Parathyroid adenoma (tissue), 2 donors: ENCODE results near the gene ARHGEF11.

Experiments used
- H2AFZ ChIP-seq: fragments of 300-600 bp; sonication (generic); one replicate; pipeline ENCODE4 v1.7.0; 2017; ENCODE audit warnings: antibody characterized with exemption, mild to moderate bottlenecking
- H3K27ac ChIP-seq: fragments of 300-600 bp; sonication (generic); one replicate; pipeline ENCODE4 v1.7.0; 2017
- H3K27me3 ChIP-seq: fragments of 300-600 bp; sonication (generic); one replicate; pipeline ENCODE4 v1.7.0; 2017; ENCODE audit warnings: low read length; ENCODE audit not compliant: control insufficient read depth, insufficient read depth
- H3K36me3 ChIP-seq: fragments of 300-600 bp; sonication (generic); one replicate; pipeline ENCODE4 v1.7.0; 2017; ENCODE audit warnings: low read length; ENCODE audit not compliant: control insufficient read depth, insufficient read depth
- H3K4me1 ChIP-seq: fragments of 300-600 bp; sonication (generic); one replicate; pipeline ENCODE4 v1.7.0; 2017; ENCODE audit warnings: control low read depth
- H3K4me2 ChIP-seq: fragments of 300-600 bp; sonication (generic); one replicate; pipeline ENCODE4 v1.7.0; 2017; ENCODE audit warnings: low read length
- H3K4me3 ChIP-seq: fragments of 300-600 bp; sonication (generic); one replicate; pipeline ENCODE4 v1.7.0; 2017; ENCODE audit warnings: low read depth, low read length
- H3K79me2 ChIP-seq: fragments of 300-600 bp; sonication (generic); one replicate; pipeline ENCODE4 v1.7.0; 2017; ENCODE audit warnings: control low read depth
- H3K9ac ChIP-seq: fragments of 300-600 bp; sonication (generic); one replicate; pipeline ENCODE4 v1.7.0; 2017; ENCODE audit warnings: mild to moderate bottlenecking
- H3K9me3 ChIP-seq: fragments of 300-600 bp; sonication (generic); one replicate; pipeline ENCODE4 v1.7.0; 2017; ENCODE audit warnings: low read length; ENCODE audit not compliant: control insufficient read depth
- CTCF ChIP-seq: fragments of 300-600 bp; sonication (generic); IDR thresholded peaks from one replicate; pipeline ENCODE4 v1.7.0; 2017; ENCODE audit warnings: antibody characterized with exemption, mild to moderate bottlenecking
- donor health status: primary hyperparathyroidism.

Gene ARHGEF11

DNA sequence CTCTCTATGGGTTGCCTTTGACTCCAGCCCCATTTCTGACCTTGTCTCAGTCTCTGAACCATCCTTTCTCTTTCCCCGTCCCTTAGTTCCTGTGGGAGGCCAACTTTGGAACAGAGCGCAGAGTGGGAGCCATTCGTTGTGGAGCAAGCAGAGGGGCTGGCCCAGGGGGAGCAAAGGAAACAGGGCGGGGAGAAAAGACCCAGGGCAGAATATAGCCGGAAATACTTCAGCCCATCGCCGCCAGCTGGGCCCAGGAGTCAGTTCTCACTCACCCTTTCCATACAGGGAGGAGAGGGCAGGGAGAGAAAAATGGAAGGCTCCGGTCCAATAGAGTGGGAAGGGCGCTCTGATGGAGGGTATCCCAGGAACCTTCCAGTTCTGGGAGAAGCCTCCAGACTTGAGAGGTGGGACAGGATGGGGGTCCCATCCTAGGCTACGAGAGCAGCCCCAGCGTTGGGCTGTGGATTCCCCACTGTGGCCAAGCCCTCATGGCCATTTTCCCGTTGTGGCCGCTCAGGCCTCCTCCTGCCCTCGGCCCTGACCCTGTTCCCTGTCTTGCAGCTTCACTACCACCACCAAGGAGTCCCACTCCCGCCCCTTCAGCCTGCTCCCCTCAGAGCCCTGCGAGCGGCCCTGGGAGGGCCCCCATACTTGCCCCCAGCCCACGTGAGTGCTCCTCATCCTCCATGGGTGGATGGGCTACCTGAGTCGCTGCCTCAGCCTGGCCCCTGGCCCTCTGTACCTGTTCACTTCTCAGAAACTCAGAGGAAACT, 141.2 kb downstream of the ARHGEF11 start:
- no peaks in the 10 kb centered on the region for H3K79me2 ChIP-seq
- no peaks in the 10 kb centered on the region for H3K27me3 ChIP-seq

GRCh38 chr1:156903328-156904091, 142.0 kb downstream of the ARHGEF11 start:
- Histone ChIP-seq H3K79me2 (no peaks in the 10 kb centered on the region), H3K4me2 (no peak overlapping the region), H3K9me3 (no peaks in the 10 kb centered on the region), H3K36me3 (no peaks in the 10 kb centered on the region), H3K27me3 (no peaks in the 10 kb centered on the region), H3K27ac (no peak overlapping the region), H2AFZ (no peak overlapping the region), H3K9ac (no peak overlapping the region), H3K4me1 (peaks cover 2% of the 10 kb centered on the region), H3K4me3 (no peak overlapping the region)
- TF ChIP-seq CTCF, result no peak

More for the DNA sequence above, 141.2 kb downstream of the ARHGEF11 start:
- Histone ChIP-seq H3K9ac (no peak overlapping the region), H3K9me3 (no peaks in the 10 kb centered on the region), H3K36me3 (no peaks in the 10 kb centered on the region), H3K4me2 (no peak overlapping the region), H3K27ac (no peak overlapping the region), H3K4me1 (peaks cover 2% of the 10 kb centered on the region), H3K4me3 (no peak overlapping the region), H2AFZ (no peak overlapping the region)
- no peak for TF ChIP-seq CTCF

GRCh38 chr1:156901966-156902915, 143.3 kb downstream of the ARHGEF11 start:
- H3K27me3 ChIP-seq, result no peaks in the 10 kb centered on the region
- no peak for TF ChIP-seq CTCF

DNA sequence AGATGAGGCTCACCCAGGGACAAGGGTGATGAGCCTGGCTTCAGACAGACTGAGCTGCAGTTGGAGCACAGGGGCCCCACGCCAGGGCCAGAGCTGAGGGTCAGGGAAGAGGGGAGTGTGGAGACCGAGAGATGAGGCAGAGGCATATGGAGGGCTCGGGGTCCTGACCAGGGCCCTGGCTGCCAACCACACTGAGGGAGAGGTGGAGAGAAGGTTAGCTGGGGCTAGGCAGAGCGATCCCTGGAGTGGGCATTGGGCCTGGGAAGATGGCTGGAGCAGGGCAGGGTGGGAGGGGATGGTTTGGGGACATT, 144.0 kb downstream of the ARHGEF11 start:
- Histone ChIP-seq H3K9ac (no peak overlapping the region), H3K4me3 (no peak overlapping the region), H3K4me2 (no peak overlapping the region), H3K9me3 (no peaks in the 10 kb centered on the region), H3K27ac (no peak overlapping the region), H3K79me2 (no peaks in the 10 kb centered on the region), H2AFZ (no peak overlapping the region), H3K4me1 (peaks cover 2% of the 10 kb centered on the region), H3K27me3 (no peaks in the 10 kb centered on the region), H3K36me3 (no peaks in the 10 kb centered on the region)
- TF ChIP-seq CTCF, result no peak

More at GRCh38 chr1:156901966-156902915, 143.3 kb downstream of the ARHGEF11 start:
- Histone ChIP-seq H3K9me3 (no peaks in the 10 kb centered on the region), H3K4me1 (peaks cover 2% of the 10 kb centered on the region), H3K36me3 (no peaks in the 10 kb centered on the region), H3K9ac (no peak overlapping the region), H3K4me3 (no peak overlapping the region), H2AFZ (no peak overlapping the region), H3K27ac (no peak overlapping the region), H3K4me2 (no peak overlapping the region), H3K79me2 (no peaks in the 10 kb centered on the region)
